Muscle of leg (tissue), 16 donors: ENCODE results near the gene ZNF735. TPM values are rescaled to one million over a fixed set of nuclear protein-coding genes. Genes with fewer than 3 reads are reported as not detected.
"Not testable (repeated sequence)": the region's sequence is repeated elsewhere in the genome, so short reads cannot be mapped to it uniquely, and the experiment has no call there.

Experiments used
- DNase-seq: peaks from one replicate; pipeline ENCODE4 v3.0.0; 2013
- H3K27ac ChIP-seq: one replicate; pipeline ENCODE4 v1.5.1; 2013; ENCODE audit warnings: mild to moderate bottlenecking, low read length, control low read depth
- H3K27me3 ChIP-seq: one replicate; pipeline ENCODE4 v1.6.1; 2013; ENCODE audit warnings: low read length; ENCODE audit not compliant: control insufficient read depth, insufficient read depth
- H3K36me3 ChIP-seq: one replicate; pipeline ENCODE4 v1.6.1; 2013; ENCODE audit warnings: low read length; ENCODE audit not compliant: control insufficient read depth, insufficient read depth
- H3K4me1 ChIP-seq: one replicate; pipeline ENCODE4 v1.6.1; 2013; ENCODE audit warnings: low read length; ENCODE audit not compliant: control insufficient read depth, insufficient read depth
- H3K4me3 ChIP-seq: one replicate; pipeline ENCODE4 v1.5.1; 2013; ENCODE audit warnings: low read length, control low read depth
- H3K9me3 ChIP-seq: replicated peaks from 2 replicates; pipeline ENCODE4 v1.6.1; 2013; ENCODE audit warnings: low read depth, low read length; ENCODE audit not compliant: control insufficient read depth
- WGBS: methylation state at CpG from one replicate; pipeline ENCODE4 v1.1.5; 2013; ENCODE audit warnings: missing lambda C conversion rate; ENCODE audit not compliant: insufficient coverage; 5-methylcytosine and 5-hydroxymethylcytosine counted together
- long read RNA-seq, 11 donors: transcript quantifications; one replicate each; lab custom pipeline, GENCODE V29; 2026
- polyA plus RNA-seq, 8 donors: library from polyadenylated mRNA; unstranded; fragments of 120-200 nt; gene quantifications; one replicate each; pipeline versions ENCODE4 v1.2.1 to v1.2.3, GENCODE V29; 2013; ENCODE audit warnings: inconsistent platforms in 1 of 8, low replicate concordance in 1 of 8; ENCODE audit not compliant: insufficient read length in 8 of 8, insufficient read depth in 1 of 8
- total RNA-seq: library from RNA; stranded (reverse); fragments of 120-200 nt; gene quantifications from one replicate; pipeline ENCODE4 v1.2.4, GENCODE V29; 2013

The ZNF735 gene
- total RNA-seq (not detected), polyA plus RNA-seq (under 1 TPM in 1 of 8 donors, not detected in 7; 0.13 TPM)
- long read RNA-seq, donor 1, result 0 reads
- long read RNA-seq, donor 2, result 0 reads
- long read RNA-seq, donor 3, result 0 reads
- long read RNA-seq, donor 4, result 0 reads
- long read RNA-seq, donor 5, result 0 reads
- long read RNA-seq, donor 6, result 0 reads
- long read RNA-seq, donor 7, result 0 reads
- long read RNA-seq, donor 8, result 0 reads
- long read RNA-seq, donor 9, result 0 reads
- long read RNA-seq, donor 10, result 0 reads
- long read RNA-seq, donor 11, result 0 reads

- H3K9me3 ChIP-seq, result peaks cover 30% of the 10 kb centered on the region
Measured at GRCh38 chr7:64206903-64207302, at the start of gene ZNF735. TSS of gene ZNF735 (plus strand) at chr7:64207203. CDS start at chr7:64207203, 0 bp downstream.

DNA sequence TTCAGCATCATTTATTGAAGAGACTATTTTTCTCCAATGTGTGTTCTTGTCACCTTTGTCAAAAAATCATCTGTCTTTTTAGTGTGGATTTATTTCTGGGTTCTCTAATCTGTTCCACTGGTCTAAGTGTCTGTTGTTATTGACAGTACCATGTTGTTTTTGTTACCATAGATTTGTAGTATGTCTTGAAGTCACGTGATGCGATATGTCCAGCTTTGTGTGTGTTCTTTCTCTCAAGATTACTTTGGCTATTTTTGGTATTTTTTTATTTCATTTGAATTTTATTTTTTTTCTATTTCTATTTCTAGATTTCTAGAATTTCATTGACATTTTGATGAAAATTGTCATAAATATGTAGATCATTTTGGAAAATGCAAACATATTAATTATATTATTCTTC is 36.0 kb upstream of the ZNF735 start:
- H3K27ac ChIP-seq, DNase-seq, H3K27me3 ChIP-seq, H3K4me1 ChIP-seq, H3K36me3 ChIP-seq, H3K4me3 ChIP-seq: not testable (repeated sequence)
- peaks cover 20% of the 10 kb centered on the region for H3K9me3 ChIP-seq
- WGBS, result no CpG with 5 or more reads among the region's 2 CpGs

More at GRCh38 chr7:64206903-64207302, at the start of gene ZNF735:
- Histone ChIP-seq H3K36me3 (no peaks in the 10 kb centered on the region), H3K27me3 (no peaks in the 10 kb centered on the region), H3K4me1 (no peaks in the 10 kb centered on the region), H3K4me3 (no peak within 1 kb of the TSS), H3K27ac (no peak within 1 kb of the TSS)
- 100% methylated on average over 3 of the region's 13 CpGs for WGBS
- no peak for DNase-seq

DNA sequence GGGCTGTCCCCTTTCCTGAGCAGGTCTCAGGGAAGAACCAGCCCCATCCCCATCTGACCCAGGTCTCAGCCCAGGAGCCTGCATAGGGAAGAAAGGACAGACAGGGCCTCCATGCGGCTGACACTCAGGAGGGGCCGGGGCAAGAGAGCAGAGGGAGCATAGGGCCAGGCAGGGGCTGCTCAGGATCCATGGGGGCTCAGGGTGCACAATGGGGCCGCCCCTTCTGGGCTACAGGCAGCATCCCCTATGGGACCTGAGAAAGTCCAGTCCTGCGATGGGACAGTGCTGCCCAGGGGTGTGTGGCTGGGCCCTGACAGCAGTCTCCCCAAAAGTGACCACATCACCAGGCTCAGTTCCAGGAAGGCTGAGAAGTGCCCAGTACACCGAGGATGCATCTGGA is 32.7 kb upstream of the ZNF735 start:
- no peak for DNase-seq
- Histone ChIP-seq H3K27me3 (no peaks in the 10 kb centered on the region), H3K9me3 (peaks cover 24% of the 10 kb centered on the region), H3K4me1 (no peaks in the 10 kb centered on the region), H3K36me3 (no peaks in the 10 kb centered on the region), H3K4me3 (no peak overlapping the region), H3K27ac (no peak overlapping the region)
- WGBS, result 74% methylated on average over 5 of the region's 5 CpGs

DNA sequence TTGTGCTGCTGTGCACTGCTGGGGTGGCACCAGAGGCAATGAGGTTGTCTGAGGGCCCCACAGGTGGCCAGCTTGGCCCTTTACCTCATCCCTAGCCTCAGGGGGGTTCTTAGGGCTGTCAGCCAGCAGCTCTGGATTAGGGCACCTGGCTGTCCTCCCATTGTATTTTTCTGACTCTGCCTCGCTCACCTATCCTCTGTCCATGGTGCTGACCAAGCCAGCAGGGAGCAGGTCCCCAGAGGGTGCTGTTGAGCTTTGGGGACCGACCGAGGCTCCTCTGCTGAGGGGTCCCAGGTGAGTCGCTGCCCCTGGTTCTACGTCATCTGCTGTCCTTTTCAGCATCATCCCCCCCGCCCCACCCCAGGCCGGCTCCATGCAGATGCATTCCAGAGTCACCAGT is 32.1 kb upstream of the ZNF735 start:
- no peak overlapping the region for H3K4me3 ChIP-seq
- H3K4me1 ChIP-seq, result no peaks in the 10 kb centered on the region
- peaks cover 25% of the 10 kb centered on the region for H3K9me3 ChIP-seq
- no peak for DNase-seq
- H3K27ac ChIP-seq, result no peak overlapping the region
- H3K36me3 ChIP-seq, result no peaks in the 10 kb centered on the region
- no peaks in the 10 kb centered on the region for H3K27me3 ChIP-seq
- 25% methylated on average over 5 of the region's 7 CpGs for WGBS

DNA sequence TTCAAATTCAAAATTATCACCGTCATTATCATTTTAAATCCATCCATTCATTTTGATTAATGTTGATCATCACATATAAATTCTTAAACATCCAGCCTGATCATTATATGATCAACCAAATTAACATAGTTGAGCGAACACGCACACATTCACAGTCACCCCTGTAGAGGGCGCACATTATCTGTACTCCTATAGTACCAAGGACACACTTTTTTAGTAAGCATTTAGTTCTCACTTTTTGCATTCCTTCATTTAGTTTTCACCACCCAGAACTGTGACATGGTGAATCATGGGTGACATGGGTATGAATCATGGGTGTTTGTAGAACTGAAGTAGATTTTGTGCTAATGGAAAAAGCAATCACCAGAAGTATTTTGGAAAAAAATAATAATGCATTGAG is 26.0 kb upstream of the ZNF735 start:
- Histone ChIP-seq H3K27ac (no peak overlapping the region), H3K4me1 (no peaks in the 10 kb centered on the region), H3K27me3 (no peaks in the 10 kb centered on the region), H3K4me3 (no peak overlapping the region), H3K9me3 (peaks cover 36% of the 10 kb centered on the region), H3K36me3 (no peaks in the 10 kb centered on the region)
- WGBS, result 47% methylated on average over 4 of the region's 4 CpGs
- no peak for DNase-seq

DNA sequence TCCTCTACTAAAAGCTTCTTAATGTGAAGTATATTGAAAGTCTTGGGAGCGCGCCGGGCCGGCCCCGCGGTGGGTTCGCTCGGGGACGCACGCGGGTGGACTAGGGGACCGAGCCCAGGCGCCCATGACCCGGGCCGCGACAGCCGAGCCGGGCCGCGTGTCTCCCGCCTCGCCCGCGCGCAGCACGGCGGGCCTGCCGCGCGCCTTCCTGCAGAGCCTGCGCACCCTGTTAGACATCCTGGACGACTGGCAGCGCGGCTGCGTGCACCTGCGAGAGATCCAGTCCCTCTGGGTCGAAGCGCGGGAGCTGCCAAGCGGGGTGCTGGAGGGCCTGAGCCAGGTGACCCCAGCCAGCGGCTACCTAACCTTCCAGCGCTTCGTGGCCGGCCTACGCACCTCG is 25.4 kb upstream of the ZNF735 start:
- peaks cover 36% of the 10 kb centered on the region for H3K9me3 ChIP-seq
- H3K27ac ChIP-seq, result no peak overlapping the region
- H3K27me3 ChIP-seq, result no peaks in the 10 kb centered on the region
- no peaks in the 10 kb centered on the region for H3K4me1 ChIP-seq
- no peak for DNase-seq
- WGBS, result 37% methylated on average over 46 of the region's 46 CpGs
- H3K4me3 ChIP-seq, result no peak overlapping the region
- H3K36me3 ChIP-seq, result no peaks in the 10 kb centered on the region

DNA sequence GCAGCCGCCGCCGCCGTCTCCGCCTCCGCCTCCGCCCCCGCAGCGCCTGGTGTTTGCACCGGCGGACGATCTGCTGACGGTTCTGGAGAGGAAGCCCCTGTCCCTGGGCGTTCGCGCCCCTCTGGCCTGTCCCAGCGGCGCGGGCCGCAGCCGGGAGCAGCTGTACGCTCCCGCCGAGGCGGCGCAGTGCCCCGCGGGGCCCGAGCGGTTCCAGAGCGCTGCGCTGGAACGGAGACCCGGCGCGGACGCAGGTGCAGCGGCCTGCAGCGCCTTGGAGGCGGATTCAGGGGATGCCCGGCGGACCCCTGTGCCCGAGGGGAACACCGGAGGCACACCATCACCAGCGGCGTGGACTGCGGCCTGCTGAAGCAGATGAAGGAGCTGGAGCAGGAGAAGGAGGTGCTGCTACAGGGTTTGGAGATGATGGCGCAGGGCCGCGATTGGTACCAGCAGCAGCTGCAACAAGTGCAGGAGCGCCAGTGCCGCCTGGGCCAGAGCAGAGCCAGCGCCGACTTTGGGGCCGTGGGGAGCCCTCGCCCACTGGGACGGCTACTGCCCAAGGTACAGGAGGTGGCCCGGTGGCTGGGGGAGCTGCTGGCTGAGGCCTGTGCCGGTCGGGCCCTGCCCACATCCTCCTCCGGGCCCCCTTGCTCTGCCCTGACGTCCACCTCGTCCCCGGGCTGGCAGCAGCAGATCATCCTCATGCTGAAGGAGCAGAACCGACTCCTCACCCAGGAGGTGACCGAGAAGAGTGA is 24.8 kb upstream of the ZNF735 start:
- WGBS, result 35% methylated on average over 66 of the region's 66 CpGs
- Histone ChIP-seq H3K27me3 (no peaks in the 10 kb centered on the region), H3K36me3 (no peaks in the 10 kb centered on the region)

DNA sequence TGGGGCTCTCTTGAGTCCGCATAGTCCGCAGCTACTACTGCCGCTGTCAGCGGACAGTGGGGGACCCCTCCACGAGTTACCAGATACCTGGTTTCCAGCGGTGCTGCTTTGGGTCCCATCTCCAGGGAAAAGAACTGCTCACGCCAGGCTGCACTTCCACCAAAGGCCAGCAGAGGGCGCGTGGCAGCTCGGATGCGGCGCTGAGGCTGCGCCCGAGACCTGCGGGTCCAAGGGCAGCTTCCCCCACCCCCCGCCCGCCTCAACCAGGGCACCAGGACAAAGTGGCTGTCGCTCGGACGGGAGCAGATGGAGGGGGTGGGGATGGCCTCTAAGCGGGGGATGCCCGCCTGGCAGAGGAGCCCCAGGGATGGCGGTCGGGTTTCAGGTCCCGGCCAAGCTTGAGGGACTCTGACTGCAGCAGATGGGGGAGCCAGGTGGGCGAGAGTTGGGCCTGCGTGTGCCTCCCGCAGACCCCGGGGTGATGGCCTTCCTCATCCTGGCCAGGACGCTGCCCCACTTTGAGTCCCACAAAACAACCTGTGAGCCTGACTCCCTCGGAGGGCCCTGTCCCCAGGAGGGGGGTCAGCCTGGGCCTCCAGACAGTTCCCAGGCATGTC is 23.8 kb upstream of the ZNF735 start:
- Histone ChIP-seq H3K27me3 (no peaks in the 10 kb centered on the region), H3K4me3 (no peak overlapping the region), H3K9me3 (peaks cover 41% of the 10 kb centered on the region), H3K36me3 (no peaks in the 10 kb centered on the region), H3K4me1 (no peaks in the 10 kb centered on the region), H3K27ac (no peak overlapping the region)
- WGBS, result 34% methylated on average over 21 of the region's 31 CpGs
- DNase-seq, result no peak

More for the DNA sequence above, 24.8 kb upstream of the ZNF735 start:
- DNase-seq, result no peak
- peaks cover 36% of the 10 kb centered on the region for H3K9me3 ChIP-seq
- no peaks in the 10 kb centered on the region for H3K4me1 ChIP-seq
- no peak overlapping the region for H3K4me3 ChIP-seq
- no peak overlapping the region for H3K27ac ChIP-seq

DNA sequence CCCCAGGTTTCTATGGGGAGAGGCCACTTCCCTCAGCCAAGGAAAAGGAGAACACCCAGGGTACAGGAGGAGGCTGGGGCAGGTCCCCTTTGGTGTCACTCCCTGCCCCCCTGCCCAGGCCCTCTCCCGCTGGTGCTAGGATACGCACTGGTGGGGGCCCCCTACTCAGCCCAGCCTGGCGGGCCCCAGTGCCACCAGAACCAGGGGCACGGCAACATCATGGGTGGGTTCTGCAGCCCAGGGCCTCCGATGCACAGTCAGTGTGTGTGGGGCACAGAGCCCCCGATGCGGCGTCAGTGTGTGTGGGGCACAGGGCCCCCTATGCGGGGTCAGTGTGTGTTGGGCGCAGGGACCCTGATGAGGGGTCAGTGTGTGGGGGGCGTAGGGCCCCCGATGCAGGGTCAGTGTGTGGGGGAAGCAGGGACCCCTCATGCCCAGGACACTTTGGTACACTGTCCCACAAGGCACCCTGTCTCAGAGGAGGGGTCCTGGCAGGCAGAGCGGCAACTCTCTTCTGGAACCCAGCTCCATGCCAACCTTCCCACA is 23.1 kb upstream of the ZNF735 start:
- Histone ChIP-seq H3K27me3 (no peaks in the 10 kb centered on the region), H3K4me3 (no peak overlapping the region), H3K9me3 (peaks cover 41% of the 10 kb centered on the region), H3K4me1 (no peaks in the 10 kb centered on the region), H3K36me3 (no peaks in the 10 kb centered on the region), H3K27ac (no peak overlapping the region)
- DNase-seq, result no peak
- WGBS, result 94% methylated on average over 11 of the region's 13 CpGs

- H3K4me1 ChIP-seq, result no peaks in the 10 kb centered on the region
- 92% methylated on average over 11 of the region's 12 CpGs for WGBS
- H3K36me3 ChIP-seq, result no peaks in the 10 kb centered on the region
- peaks cover 41% of the 10 kb centered on the region for H3K9me3 ChIP-seq
- H3K4me3 ChIP-seq, result no peak overlapping the region
- no peak for DNase-seq
- H3K27ac ChIP-seq, result no peak overlapping the region
- no peaks in the 10 kb centered on the region for H3K27me3 ChIP-seq
Measured at GRCh38 chr7:64184376-64184775, 22.6 kb upstream of the ZNF735 start.
